ENCODE data around the gene RRM1. TPM values are rescaled to one million over a fixed set of nuclear protein-coding genes. Genes with fewer than 3 reads are reported as not detected.

Gene RRM1
- total and polyA plus RNA-seq, 10 of the 15 experiments (the other 5 are each of a cell fraction or from before 2014, with no cell fraction given) = 94.0 to 255 (median 148) TPM

GRCh38 chr11:4060182-4060923, 34.2 kb upstream of the RRM1 start (continued):
- no peak for TF ChIP-seq ZBTB40 (IDR thresholded peaks at IDR 0.05; ENCODE audit: borderline replicate concordance)

GRCh38 chr11:4061700-4062099, 32.9 kb upstream of the RRM1 start:
- POLR2A ChIA-PET = interaction anchor here (1.1 kb wide), 1 partner anchor 11 kb away, joined by 3 read pairs; no protein-coding TSS in a partner anchor
- no TSS peak for BruUV-seq (replicated peaks)

More at GRCh38 chr11:4061700-4062099, 32.9 kb upstream of the RRM1 start:
- WGBS (ENCODE audit: insufficient coverage, insufficient replicate concordance, low lambda C conversion rate, missing lambda C conversion rate) = 94% methylated on average over 1 of the region's 1 CpG
- no peak for ATAC-seq
- Histone ChIP-seq H3K9ac (ENCODE audit: control insufficient read depth, insufficient read depth, low read length) (no peak overlapping the region), H3K4me1 (ENCODE audit: control insufficient read depth, insufficient read depth, low read length) (peaks cover 19% of the 10 kb centered on the region), H3K4me3 (no peak overlapping the region), H3K9me3 (replicated peaks; ENCODE audit: control insufficient read depth, insufficient read depth, low read length) (no peaks in the 10 kb centered on the region), H3K27me3 (replicated peaks in 1 of 2; ENCODE audit: control insufficient read depth in 2 of 2, insufficient read depth in 2 of 2, low read length in 1 of 2) (no peaks in the 10 kb centered on the region), H2AFZ (ENCODE audit: control insufficient read depth, low read depth, low read length) (no peak overlapping the region), H3K27ac (ENCODE audit: control insufficient read depth, insufficient read depth) (no peak overlapping the region), H3K79me2 (ENCODE audit: control insufficient read depth, insufficient read depth, low read length) (0 out of 2 replicates have a peak, but pooled peaks cover 1% of the 10 kb centered on the region), H3K4me2 (ENCODE audit: control insufficient read depth, insufficient read depth) (no peak overlapping the region), H3K36me3 (ENCODE audit: control insufficient read depth in 2 of 2, insufficient read depth in 2 of 2, low read length in 1 of 2) (peaks cover 10 to 11% of the 10 kb centered on the region in 2 experiments), H4K20me1 (ENCODE audit: control insufficient read depth, insufficient read depth) (no peaks in the 10 kb centered on the region)
- in situ Hi-C loops (cut with MboI) (no loop called here), intact Hi-C loops (cut with micrococcal nuclease; ENCODE audit: unreplicated experiment) (no loop called here)
- RAD21 ChIA-PET (ENCODE audit: unreplicated experiment) = interaction anchor here (2.0 to 20.6 kb wide), 2 partner anchors 11 to 208 kb away, joined by 7 to 605 read pairs; partner anchors contain the start of gene STIM1
- CTCF ChIA-PET = interaction anchor here (1.6 to 8.4 kb wide), 3 partner anchors 11 to 220 kb away, joined by 6 to 145 read pairs (median 14); partner anchors contain the start of genes RHOG and STIM1
- no peak for TF ChIP-seq EGR1 (IDR thresholded peaks at IDR 0.05; ENCODE audit: borderline replicate concordance in 1 of 2, low read depth in 2 of 2, low read length in 2 of 2)
- no peak for TF ChIP-seq ATF7 (IDR thresholded peaks at IDR 0.05; ENCODE audit: low read depth)
- TF ChIP-seq SMC3 (IDR thresholded peaks at IDR 0.05; ENCODE audit: borderline replicate concordance, low read length) = no peak
- TF ChIP-seq CBX3 (IDR thresholded peaks at IDR 0.05; ENCODE audit: borderline replicate concordance, low read depth) = no peak
- TF ChIP-seq NR2C2 (IDR thresholded peaks at IDR 0.05; ENCODE audit: borderline replicate concordance, control insufficient read depth, insufficient read length, low read depth) = no peak
- TF ChIP-seq CEBPB (IDR thresholded peaks at IDR 0.05; ENCODE audit: borderline replicate concordance in 1 of 2, low read depth in 2 of 2, low read length in 2 of 2) = no peak
- SMC1A ChIA-PET (ENCODE audit: uncharacterized antibody, unreplicated experiment) = interaction anchor here (0.9 to 1.4 kb wide), 3 partner anchors 11 to 95 kb away, joined by 3 to 8 read pairs (median 3); no protein-coding TSS in a partner anchor
- DNase-seq (ENCODE audit: low read depth, low spot score) = no peak
- FAIRE-seq = no peak
